Stimulated activated CD4-positive, alpha-beta T cell treated with anti-CD3 and anti-CD28 coated beads, Interleukin-2, amount 100 ng/mL, for 48 hours (primary cell): ENCODE results near the gene PHACTR4.
"Not testable (repeated sequence)": the region's sequence is repeated elsewhere in the genome, so short reads cannot be mapped to it uniquely, and the experiment has no call there.

Experiments
- DNase-seq, 2 donors: peaks; one replicate each; pipeline ENCODE4 v3.0.0-alpha.2; 2020

PHACTR4 gene

DNA sequence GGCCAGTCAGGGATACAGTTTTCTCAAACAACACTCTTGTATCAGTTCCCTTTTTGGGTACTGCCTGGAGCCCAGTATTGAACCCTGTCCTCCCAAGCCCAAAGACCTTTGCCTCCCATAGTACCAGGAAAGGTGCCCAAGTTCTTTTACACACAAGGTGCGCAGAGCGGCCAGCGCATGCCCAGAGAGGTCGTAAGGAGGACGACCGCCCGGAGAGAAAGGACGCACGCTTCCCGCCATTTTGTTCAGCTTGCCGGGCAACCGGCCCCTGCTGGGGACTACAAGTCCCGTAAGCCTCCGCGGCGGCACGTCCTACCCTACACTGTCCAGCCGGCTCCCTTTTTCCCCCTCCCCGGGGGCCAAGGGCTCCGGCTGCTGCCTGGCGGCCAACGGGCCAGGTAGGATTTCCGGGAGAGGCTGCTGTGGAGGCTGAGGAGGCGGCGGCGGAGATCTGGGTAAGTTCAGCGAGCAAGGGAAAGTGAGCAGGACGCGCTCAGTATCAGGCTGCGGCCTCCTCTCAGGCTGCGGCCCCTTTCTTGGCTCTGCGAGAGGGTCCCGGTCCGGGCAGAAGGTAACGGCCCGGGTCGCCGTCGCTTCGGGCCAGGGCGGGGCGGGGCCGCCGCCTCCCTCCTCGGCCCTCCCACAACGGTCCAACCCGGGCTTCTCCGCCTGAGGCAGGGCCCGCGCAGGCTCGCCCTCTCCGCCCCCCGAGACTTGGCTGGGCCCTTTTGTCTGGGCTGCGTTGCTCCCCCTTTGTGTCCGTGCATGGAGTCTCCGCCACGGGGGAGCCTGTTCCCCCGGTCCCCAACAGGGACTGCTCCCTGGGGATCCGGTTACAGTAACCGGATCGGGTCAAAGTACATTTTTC, at the start of gene PHACTR4:
PHACTR4 (plus strand) TSS at position 370 of the 868 bp plus-strand sequence. CDS start 37,708 bp downstream, outside the sequence.
- DNase-seq = peak; percentile 73 to 79

DNA sequence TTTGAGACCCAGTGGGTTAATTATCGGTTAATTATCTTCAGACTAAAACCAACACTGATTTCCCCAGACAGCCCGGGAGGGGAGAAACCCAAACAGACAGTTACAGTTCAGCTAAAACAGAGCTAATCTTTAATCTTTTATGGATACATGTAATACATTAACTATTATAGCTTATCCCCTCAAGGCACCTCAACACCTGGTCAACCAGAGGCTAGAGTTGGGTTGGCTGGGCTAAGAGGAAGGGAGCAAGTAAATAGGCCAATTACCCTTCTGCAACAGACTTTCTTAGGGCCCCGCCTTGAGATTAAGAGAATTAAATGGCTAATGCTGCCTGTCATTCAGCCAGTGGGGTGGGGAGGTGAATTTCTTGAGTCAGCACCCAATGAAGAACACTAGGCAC, 47.3 kb upstream of the PHACTR4 start:
- DNase-seq = no peak

DNA sequence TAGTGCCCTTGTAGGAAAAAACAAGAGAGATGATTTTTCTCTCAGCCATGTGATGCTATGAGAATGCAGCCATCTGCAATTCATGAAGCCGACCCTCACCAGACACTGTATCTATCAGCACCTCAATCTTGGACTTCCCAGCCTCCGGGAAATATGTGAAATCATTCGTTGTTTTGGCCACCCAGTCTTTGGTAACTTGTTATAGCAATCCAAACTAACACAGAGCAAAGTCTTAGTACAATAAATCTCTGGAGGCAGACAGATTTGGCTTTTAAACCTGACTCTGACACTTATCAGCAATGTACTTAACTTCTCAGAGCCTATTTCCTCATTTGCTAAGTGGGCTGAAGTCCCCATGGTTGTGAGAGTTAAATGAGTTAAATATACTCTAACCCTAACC, 45.8 kb upstream of the PHACTR4 start:
- DNase-seq = no peak

DNA sequence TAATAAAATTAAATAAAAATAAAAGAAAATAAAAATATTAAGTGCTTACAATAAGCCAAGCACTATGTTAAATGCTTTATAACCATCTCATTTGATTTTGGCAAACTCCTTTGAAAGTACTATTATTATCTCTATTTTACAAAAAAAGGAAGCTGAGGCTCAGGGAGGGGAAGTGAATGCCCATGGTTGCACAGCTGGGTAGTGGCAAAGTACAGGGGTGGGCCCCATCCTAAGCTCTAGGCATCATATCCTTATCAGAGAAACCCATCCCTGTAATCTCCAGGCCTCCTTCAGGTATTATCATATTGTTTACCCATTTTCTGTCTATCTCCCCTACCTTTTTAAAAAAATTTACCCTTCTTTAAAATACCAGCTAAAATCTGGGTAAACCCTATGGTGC, 43.0 kb upstream of the PHACTR4 start:
- no peak for DNase-seq

DNA sequence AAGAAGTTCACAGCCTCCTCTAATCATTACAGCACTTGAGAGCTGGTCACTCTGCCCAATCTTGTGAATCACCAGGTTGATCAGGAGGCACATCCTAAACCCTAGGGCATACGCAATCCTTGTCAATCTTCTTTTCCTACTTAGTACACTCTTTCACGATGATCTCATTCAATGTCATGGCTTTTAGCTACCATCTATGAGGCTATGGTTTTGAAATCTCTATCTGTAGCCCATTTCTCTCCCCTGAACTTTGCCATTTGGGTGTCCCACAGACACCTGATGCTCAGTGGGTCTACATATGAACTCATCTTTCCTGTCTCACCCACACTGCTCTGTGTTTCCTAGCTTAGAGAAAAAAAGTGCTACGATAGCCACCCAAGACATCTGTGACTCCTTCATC, 42.6 kb upstream of the PHACTR4 start:
- no peak for DNase-seq

DNA sequence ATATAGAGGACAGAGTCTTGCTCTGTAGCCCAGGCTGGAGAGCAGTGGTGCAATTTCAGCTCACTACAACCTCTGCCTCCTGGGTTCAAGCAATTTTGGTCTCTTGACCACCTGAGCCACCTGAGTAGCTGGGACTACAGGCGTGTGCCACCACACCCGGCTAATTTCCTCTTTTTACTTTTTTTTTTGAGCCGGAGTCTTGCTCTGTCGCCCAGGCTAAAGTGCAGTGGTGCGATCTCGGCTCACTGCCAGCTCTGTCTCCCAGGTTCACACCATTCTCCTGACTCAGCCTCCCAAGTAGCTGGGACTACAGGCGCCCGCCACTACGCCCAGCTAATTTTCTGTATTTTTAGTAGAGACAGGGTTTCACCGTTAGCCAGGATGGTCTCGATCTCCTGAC, 42.1 kb upstream of the PHACTR4 start:
- DNase-seq = not testable (repeated sequence)

DNA sequence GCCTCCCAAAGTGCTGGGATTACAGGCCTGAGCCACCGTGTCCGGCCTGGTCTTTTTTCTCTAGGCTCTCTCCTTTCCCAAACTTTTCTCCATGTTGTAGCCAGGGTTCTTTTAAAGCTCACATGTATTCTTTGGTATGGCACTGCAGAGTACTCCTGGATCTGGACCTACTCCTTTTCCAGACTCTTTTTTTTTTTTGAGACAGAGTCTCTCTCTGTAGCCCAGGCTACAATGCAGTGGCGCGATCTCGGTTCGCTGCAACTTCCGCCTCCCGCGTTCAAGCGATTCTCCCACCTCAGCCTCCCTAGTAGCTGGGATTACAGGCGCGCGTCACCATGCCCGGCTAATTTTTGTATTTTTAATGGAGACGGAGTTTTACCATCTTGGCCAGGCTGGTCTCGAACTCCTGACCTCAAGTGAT, 41.3 kb upstream of the PHACTR4 start:
- no peak for DNase-seq

DNA sequence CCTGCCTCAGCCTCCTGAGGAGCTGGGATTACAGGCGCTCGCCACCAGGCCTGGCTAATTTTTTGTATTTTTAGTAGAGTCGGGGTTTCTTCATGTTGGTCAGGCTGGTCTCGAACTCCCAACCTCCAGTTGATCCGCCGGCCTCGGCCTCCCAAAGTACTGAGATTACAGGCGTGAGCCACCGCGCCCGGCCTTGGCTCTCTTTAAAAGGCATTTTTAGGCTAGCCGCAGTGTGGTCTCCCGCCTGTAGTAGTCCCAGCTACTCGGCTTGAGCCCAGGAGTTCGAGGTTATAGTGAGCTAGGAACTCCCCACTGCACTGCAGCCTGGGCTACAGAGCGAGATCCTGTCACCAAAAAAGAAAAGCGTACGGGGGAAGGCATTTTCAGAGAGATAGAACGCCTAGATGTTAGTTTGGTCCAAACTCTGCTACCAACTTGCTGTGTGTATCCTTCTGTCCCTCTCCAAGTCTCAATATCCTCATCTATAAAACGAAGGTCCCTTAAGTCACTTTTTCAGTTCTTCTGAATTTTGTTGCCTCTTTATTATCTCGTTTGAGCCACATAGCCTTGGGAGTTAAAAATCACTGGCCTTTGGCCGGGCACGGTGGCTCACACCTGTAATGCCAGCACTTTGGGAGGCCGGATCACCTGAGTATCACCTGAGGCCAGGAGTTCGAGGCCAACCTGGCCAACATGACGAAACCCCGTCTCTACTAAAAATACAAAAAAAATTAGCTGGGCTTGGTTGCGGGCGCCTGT, 40.0 kb upstream of the PHACTR4 start:
- DNase-seq = peak; percentile 28 to 50

DNA sequence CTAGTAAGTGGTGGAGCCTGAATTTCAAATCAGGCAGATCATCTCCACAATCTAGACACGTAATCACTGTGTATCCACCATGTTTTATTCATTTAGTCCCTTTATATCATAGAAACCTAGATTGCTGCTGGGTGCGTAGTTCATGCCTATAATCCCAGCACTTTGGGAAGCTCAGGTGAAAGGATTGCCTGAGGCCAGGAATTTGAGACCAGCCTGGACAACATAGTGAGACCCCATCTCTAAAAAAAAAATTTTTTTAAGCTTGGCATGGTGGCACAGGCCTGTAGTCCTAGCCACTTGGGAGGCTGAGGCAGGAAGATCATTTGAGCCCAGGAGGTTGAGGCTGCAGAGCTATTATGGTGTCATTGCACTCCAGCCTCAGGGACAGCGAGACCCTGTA, 30.6 kb upstream of the PHACTR4 start:
- DNase-seq = no peak

DNA sequence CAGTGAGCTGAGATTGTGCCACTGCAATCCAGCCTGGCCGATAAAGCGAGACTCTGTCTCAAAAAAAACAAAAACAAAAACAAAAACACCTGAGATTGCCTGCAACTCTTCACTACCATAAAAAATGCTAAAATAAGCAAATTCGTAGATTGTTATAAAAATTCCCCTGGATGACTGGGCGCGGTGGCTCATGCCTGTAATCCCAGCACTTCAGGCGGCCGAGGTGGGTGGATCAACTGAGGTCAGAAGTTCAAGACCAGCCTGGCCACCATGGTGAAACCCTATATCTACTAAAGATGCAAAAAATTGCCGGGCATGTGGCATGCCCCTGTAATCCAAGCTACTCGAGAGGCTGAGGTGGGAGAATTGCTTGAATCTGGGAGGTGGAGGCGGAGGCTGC, 30.0 kb upstream of the PHACTR4 start:
- no peak for DNase-seq

DNA sequence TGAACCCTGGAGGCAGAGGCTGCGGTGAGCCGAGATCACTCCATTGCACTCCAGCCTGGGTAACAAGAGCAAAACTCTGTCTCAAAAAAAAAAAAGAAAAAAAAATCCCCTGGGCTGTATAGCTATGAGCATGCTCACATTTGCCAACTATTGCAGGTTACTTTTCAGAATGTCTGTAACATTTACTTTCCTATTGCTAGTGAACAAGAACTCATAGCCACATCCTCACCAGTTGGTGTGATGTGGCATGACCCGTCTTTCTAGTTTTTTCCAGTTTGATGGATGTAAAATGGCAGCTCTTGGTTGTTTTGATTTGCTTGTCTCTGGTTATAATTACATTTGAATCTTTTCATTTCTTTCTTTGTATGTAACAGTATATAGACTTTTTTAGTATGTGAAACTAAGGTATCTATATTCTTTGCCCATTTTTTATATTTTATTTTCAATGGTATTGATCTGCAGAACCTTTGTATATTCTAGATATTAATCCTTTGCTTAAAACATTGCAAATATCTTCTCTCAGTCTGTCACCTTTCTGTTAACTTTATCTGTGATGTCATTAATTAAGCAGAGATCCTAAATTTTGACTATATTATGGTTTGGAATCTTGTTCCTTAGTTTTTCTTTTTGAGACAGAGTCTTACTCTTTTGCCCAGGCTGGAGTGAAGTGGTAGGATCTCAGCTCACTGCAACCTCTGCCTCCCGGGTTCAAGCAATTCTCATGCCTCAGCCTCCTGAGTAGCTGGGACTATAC, 29.1 kb upstream of the PHACTR4 start:
- no peak for DNase-seq

DNA sequence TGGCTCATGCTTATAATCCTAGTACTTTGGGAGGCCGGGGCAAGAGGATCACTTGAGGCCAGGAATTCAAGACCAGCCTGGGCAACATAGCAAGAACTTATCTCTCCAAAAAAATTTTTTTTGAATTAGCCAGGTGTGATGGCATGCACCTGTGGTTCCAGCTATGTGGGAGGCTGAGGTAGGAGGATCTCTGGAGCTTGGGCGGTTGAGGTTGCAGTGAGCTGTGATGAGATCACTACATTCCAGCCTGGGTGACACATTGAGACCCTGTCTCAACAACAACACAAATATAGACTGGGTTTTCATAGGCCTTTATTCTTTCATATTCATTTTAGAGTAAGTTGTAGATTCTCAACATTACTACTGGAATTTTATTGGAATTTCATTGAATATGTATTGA, 27.9 kb upstream of the PHACTR4 start:
- DNase-seq = no peak

DNA sequence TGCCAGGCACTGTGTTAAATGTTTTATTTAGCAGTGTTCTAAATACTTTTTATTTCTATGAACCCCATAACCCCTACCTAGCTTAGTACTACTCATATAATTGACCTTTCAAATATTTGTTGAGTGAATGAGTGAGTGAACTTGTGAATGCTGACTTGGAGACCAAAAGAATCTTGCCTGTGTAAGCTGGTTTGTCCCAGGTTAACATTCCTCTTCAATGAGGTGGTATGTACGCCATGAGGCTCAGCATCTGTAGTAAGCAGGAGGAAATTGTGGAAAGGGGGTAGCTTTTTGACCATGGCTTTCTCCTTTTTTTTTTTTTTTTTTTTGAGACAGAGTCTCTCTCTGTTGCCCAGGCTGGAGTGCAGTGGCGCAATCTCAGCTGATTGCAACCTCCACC, 26.1 kb upstream of the PHACTR4 start:
- no peak for DNase-seq

DNA sequence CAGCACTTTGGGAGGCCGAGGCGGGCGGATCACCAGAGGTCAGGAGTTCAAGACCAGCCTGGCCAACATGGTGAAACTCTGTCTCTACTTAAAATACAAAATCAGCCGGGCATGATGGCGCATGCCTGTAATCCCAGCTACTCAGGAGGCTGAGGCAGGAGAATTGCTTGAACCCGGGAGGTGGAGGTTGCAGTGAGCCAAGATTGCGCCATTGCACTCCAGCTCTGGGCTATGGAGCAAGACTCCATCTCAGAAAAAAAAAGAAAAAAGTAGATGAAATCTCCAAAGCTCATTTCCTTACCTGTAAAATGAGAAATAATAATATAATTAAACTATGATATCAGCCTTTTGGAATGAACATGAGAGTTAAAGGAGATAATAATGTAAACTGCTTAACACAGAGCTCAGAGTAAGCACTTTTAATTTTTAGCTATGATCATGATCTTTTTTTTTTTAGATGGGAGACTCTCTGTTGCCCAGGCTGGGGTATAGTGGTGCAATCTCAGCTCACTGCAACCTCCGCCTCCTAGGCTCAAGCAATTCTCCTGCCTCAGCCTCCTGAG, 16.2 kb upstream of the PHACTR4 start:
- DNase-seq = not testable (repeated sequence)

DNA sequence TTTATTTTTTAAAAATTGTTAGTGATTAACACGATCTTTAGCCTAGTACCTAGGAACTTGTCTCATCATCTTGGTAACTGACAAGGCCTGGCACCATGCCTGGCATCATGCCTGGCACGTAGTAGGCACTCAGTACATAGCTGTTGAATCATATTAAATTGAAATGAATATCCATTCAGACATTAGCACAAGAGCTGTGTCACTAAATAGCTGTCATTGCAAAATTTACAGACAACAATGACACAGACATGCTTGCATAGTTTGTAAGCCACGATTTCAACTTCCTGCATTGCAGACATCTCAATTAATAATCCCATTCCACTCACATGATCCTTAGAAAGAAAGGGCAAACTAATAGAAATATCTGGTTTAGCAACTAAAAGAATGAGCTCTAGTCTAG, 15.4 kb upstream of the PHACTR4 start:
- DNase-seq = no peak

DNA sequence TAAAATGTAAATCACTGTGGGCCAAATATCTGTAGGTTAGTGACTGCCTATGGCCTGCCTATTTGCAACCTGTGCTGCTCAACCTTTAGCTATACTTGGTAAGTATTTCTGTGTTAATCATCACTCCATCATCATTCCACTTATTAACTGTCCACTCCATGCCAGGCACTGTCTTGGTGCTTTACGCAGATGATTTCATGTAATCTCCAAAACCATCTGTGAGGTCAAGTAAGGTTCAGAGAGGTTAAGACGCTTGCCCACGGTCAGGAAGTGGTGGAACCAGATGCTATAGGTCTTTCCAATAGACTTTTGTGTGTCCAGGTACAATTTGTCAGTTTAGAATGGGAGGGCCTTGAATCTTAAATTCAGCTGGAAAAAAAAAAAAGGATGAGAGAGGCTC, 10.8 kb upstream of the PHACTR4 start:
- no peak for DNase-seq

DNA sequence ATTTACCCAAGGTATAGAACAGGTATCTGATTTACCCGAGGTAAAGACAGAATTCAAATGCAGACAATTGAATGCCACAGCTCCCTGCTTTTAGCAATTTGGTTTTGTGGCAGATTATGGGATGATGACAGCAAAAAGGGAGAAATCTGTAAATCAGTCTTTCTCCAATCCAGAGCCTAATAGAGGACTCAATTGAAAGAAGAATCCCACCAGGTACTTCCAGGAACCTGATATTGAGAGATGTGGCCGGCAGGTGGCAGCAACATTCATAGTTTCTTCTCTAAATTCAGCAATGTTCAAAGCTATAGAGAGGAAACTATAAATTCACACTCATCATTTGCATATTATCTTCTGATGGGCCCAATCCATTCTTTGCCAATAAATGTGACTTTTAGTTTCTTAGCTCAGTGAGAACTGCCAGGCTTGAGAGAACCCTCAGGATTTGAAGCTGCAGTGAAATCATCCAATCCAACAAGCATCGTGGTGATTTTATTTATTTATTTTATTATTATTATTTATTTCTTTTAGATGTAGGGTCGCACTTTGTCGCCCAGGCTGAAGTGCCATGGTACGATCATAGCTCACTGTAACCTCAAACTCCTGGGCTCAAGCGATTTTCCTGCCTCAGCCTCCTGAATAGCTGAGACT, 9.8 kb upstream of the PHACTR4 start:
- DNase-seq = peak; percentile 64 to 69

DNA sequence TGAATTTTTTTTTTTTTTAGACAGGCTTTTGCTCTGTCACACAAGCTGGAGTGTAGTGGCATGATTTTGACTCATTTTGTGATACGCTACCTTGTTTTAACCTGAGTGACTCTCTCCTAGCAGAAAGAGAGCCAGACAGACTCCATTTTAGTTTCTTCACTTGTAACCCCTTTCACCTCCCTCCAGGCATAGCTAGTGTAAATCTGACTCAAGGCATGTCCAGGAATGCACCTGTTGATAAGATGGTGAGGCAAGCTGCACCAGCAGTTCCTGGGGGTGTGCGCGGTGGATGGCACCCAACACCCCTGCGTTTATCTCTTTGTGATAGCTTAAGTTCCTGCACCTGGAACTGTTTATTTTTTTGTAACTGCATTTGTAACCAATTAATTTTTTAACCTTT, 4.7 kb upstream of the PHACTR4 start:
- no peak for DNase-seq

DNA sequence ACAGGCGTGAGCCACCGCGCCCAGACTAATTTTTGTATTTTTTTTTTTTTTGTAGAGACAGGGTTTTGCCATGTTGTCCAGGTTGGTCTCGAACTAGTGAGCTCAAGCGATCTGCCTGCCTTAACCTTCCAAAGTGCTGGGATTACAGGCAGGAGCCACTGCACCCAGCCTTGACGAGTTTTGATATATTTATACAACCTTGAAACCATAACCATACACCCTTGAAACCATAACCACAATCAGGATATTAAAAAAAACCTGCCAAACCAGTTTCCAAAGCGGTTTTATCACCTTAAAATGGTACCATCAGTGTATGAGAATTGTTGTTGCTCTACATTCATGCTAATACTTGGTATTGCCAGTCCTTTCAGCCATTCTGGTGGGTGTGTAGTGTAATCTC, 3.7 kb upstream of the PHACTR4 start:
- DNase-seq = no peak

DNA sequence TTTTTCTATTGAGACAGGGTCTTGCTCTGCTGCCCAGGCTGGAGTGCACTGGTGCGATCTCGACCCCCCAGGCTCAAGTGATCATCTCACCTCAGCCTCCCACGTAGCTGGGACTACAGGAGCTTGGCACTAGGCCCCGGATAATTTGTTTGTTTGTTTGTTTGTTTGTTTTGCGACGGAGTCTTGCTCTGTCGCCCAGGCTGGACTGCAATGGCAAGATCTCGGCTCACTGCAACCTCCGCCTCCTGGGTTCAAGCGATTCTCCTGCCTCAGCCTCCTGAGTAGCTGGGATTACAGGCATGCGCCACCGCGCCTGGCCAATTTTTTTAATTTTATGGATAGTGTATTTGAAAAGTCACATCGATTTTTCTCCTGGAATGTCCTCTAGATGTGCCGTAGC, 932 bp upstream of the PHACTR4 start:
- DNase-seq = not testable (repeated sequence)

DNA sequence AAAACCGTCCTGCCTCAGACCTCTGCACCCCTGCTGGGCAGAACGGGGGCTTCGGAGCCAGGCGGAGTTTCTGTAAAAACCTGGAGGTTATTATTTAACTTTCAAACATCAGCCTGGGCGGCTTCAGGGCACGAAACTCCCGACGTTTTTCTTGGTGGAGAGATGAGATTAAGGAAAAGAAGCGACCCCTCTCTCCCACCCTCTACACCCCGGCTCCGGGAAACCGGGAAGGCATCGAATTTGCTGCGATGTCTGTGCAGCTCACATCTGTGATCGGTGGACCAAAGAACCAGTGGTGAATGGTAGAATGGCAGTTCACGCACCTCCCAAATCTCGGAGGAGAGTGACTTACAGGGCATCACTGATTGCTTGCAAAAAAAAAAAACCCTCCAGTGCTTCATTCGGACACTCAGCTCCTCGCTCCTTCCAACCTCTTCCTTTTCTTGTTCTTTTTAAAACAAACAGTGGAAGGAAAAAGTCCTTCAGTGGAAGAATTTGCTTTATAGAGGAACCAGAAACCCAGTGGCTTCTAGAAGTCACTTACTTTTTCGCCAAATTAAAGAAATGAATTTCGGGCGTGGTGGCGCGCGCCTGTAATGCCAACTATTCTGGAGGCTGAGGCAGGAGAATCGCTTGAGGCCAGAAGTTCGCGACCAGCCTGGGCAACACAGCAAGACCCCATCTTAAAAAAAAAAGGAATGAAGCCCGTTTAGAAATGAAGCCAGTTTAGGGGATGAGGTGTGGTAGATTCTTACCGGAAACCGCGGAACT, 884 bp downstream of the PHACTR4 start:
- DNase-seq = peak; percentile 10 to 16

DNA sequence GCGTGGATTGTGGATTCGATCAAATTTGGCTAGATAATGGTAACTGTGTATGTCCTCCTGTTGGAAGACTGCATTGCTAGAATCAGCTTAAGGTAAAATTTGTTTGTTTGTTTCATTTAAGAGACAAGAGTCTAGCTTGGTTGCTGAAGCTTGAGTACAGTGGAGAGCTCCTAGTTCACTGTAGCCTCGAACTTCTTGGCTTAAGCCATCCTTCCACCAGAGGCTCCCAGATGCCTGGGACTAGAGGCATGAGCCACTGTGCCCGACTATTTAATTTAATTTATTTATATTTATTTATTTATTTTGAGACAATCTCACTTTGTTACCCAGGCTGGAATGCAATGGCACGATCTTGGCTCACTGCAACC, 1.5 kb downstream of the PHACTR4 start:
- DNase-seq = no peak
